Measurements from ENCODE around the gene SMTNL2. TPM values are rescaled to one million over a fixed set of nuclear protein-coding genes. Genes with fewer than 3 reads are reported as not detected.
"Not testable (repeated sequence)": the region's sequence is repeated elsewhere in the genome, so short reads cannot be mapped to it uniquely, and the experiment has no call there.

Gene SMTNL2
- total RNA-seq, 1 donor from 2014 or later: 22.0 TPM

- Mint-ChIP-seq H3K4me3 (ENCODE audit: unreplicated experiment) (peak overlapping the region; percentile 30), H3K27ac (ENCODE audit: unreplicated experiment) (no peak overlapping the region), H3K9me3 (ENCODE audit: unreplicated experiment) (peaks cover 1% of the 10 kb centered on the region), H3K36me3 (ENCODE audit: unreplicated experiment) (peaks cover 5% of the 10 kb centered on the region), H3K27me3 (ENCODE audit: unreplicated experiment) (peaks cover 4% of the 10 kb centered on the region), H3K4me1 (ENCODE audit: low read depth, unreplicated experiment) (peaks cover 2% of the 10 kb centered on the region)
- no peak for TF ChIP-seq CTCF (IDR thresholded peaks at IDR 0.05; ENCODE audit: partially characterized antibody, unreplicated experiment)
- no peak for DNase-seq
Measured at GRCh38 chr17:4592240-4593005, 8.1 kb downstream of the SMTNL2 start.

GRCh38 chr17:4593021-4593421, 8.7 kb downstream of the SMTNL2 start:
- no peak for TF ChIP-seq CTCF (IDR thresholded peaks at IDR 0.05; ENCODE audit: partially characterized antibody, unreplicated experiment)
- Mint-ChIP-seq H3K27ac (ENCODE audit: unreplicated experiment) (no peak overlapping the region), H3K36me3 (ENCODE audit: unreplicated experiment) (peaks cover 5% of the 10 kb centered on the region)

GRCh38 chr17:4594406-4594805, 10.1 kb downstream of the SMTNL2 start:
- peaks cover 9% of the 10 kb centered on the region for H3K4me1 Mint-ChIP-seq (ENCODE audit: low read depth, unreplicated experiment)
- TF ChIP-seq CTCF (IDR thresholded peaks at IDR 0.05; ENCODE audit: partially characterized antibody, unreplicated experiment): no peak
- no peak overlapping the region for H3K27ac Mint-ChIP-seq (ENCODE audit: unreplicated experiment)
- peaks cover 1% of the 10 kb centered on the region for H3K9me3 Mint-ChIP-seq (ENCODE audit: unreplicated experiment)
- H3K27me3 Mint-ChIP-seq (ENCODE audit: unreplicated experiment): peaks cover 6% of the 10 kb centered on the region
- no peak for DNase-seq
- H3K36me3 Mint-ChIP-seq (ENCODE audit: unreplicated experiment): peaks cover 5% of the 10 kb centered on the region
- no peak overlapping the region for H3K4me3 Mint-ChIP-seq (ENCODE audit: unreplicated experiment)

More at GRCh38 chr17:4593021-4593421, 8.7 kb downstream of the SMTNL2 start:
- Mint-ChIP-seq H3K27me3 (ENCODE audit: unreplicated experiment) (peaks cover 4% of the 10 kb centered on the region), H3K4me1 (ENCODE audit: low read depth, unreplicated experiment) (peaks cover 5% of the 10 kb centered on the region), H3K9me3 (ENCODE audit: unreplicated experiment) (peaks cover 1% of the 10 kb centered on the region), H3K4me3 (ENCODE audit: unreplicated experiment) (no peak overlapping the region)
- DNase-seq: no peak

- H3K4me1 Mint-ChIP-seq (ENCODE audit: low read depth, unreplicated experiment): peaks cover 15% of the 10 kb centered on the region
- TF ChIP-seq CTCF (IDR thresholded peaks at IDR 0.05; ENCODE audit: partially characterized antibody, unreplicated experiment): no peak
- H3K9me3 Mint-ChIP-seq (ENCODE audit: unreplicated experiment): peaks cover 2% of the 10 kb centered on the region
- no peak overlapping the region for H3K4me3 Mint-ChIP-seq (ENCODE audit: unreplicated experiment)
- peak; percentile 59 for DNase-seq
- peaks cover 10% of the 10 kb centered on the region for H3K27me3 Mint-ChIP-seq (ENCODE audit: unreplicated experiment)
- peaks cover 5% of the 10 kb centered on the region for H3K36me3 Mint-ChIP-seq (ENCODE audit: unreplicated experiment)
- no peak overlapping the region for H3K27ac Mint-ChIP-seq (ENCODE audit: unreplicated experiment)
Measured at GRCh38 chr17:4594931-4595684, 10.8 kb downstream of the SMTNL2 start.

- H3K4me3 Mint-ChIP-seq (ENCODE audit: unreplicated experiment); H3K36me3 Mint-ChIP-seq (ENCODE audit: unreplicated experiment); DNase-seq; H3K27ac Mint-ChIP-seq (ENCODE audit: unreplicated experiment); H3K9me3 Mint-ChIP-seq (ENCODE audit: unreplicated experiment); H3K27me3 Mint-ChIP-seq (ENCODE audit: unreplicated experiment): not testable (repeated sequence)
- peaks cover 22% of the 10 kb centered on the region for H3K4me1 Mint-ChIP-seq (ENCODE audit: low read depth, unreplicated experiment)
Measured at GRCh38 chr17:4595685-4596342, 11.5 kb downstream of the SMTNL2 start.
